ENCODE measurements around the gene PDE10A. TPM values are rescaled to one million over a fixed set of nuclear protein-coding genes. Genes with fewer than 3 reads are reported as not detected.

PDE10A gene
- total RNA-seq, 2 experiments from 2014 or later, result not detected

DNA sequence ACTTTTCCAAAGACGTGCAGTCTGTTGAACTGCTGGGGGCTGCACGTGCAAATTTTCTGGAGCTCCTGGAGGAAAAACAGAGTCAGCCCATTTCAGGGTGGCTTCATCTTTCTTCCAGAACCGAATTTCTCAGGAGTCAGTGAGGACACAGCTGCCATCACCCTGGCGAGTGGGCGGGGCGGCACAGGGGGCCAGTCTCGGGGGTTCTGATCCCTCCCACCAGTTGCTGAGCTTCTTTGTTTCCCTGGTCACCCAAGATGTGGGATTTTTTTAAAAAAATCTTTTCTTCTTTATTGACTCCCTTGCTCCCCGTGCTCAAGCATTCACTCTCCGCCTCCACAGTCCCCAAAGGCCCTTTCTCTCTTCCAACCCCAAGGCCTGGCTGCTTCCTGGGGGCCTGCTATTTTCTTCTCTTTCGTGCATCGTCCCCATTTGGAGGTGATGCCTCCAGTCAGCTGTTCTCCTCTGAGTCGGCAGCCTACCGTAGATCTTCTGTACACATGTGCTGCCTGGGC, 362.6 kb downstream of the PDE10A start:
- Mint-ChIP-seq H3K9me3 (ENCODE audit: low read depth) (peaks cover 13% of the 10 kb centered on the region), H3K27ac (no peak overlapping the region), H3K4me3 (no peak overlapping the region), H3K36me3 (no peaks in the 10 kb centered on the region), H3K4me1 (no peaks in the 10 kb centered on the region), H3K27me3 (no peaks in the 10 kb centered on the region)
- CTCF ChIA-PET, result no interaction called here
- DNase-seq (no peak), ATAC-seq (no peak)

GRCh38 chr6:165298875-165299274, 364.2 kb downstream of the PDE10A start:
- peaks cover 13% of the 10 kb centered on the region for H3K9me3 Mint-ChIP-seq (ENCODE audit: low read depth)
- H3K27ac Mint-ChIP-seq, result no peak overlapping the region
- no peaks in the 10 kb centered on the region for H3K4me1 Mint-ChIP-seq
- ATAC-seq, result no peak
- DNase-seq, result no peak
- H3K36me3 Mint-ChIP-seq, result no peaks in the 10 kb centered on the region
- no peak overlapping the region for H3K4me3 Mint-ChIP-seq
- H3K27me3 Mint-ChIP-seq, result no peaks in the 10 kb centered on the region
- CTCF ChIA-PET, result no interaction called here

DNA sequence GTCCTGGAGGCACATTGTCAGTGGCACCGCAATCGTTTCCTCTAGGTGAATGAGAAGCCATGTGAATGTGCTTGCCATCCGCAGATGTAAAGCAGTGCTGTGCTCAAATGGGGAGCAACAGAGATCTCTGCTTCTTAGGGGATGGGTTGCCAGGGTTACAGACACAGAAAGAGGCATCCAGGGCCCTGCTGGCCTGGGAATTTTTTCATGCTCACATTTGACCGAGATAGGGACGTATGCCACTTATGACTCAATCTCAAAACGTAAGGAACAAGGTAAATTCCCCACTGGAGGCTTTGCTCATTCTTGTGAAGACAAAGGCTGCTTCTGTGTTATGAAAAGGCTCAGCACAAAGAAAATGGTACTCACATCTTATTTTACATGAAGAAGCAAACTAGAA, 364.6 kb downstream of the PDE10A start:
- H3K9me3 Mint-ChIP-seq (ENCODE audit: low read depth), result peaks cover 13% of the 10 kb centered on the region
- H3K27me3 Mint-ChIP-seq, result no peaks in the 10 kb centered on the region
- ATAC-seq, result no peak
- H3K4me1 Mint-ChIP-seq, result no peaks in the 10 kb centered on the region
- no peak overlapping the region for H3K27ac Mint-ChIP-seq
- CTCF ChIA-PET, result no interaction called here
- DNase-seq, result no peak
- no peak overlapping the region for H3K4me3 Mint-ChIP-seq
- H3K36me3 Mint-ChIP-seq, result no peaks in the 10 kb centered on the region

- Mint-ChIP-seq H3K4me3 (no peak overlapping the region), H3K9me3 (ENCODE audit: low read depth) (peaks cover 11% of the 10 kb centered on the region), H3K4me1 (no peaks in the 10 kb centered on the region), H3K27me3 (no peaks in the 10 kb centered on the region), H3K27ac (no peak overlapping the region), H3K36me3 (no peaks in the 10 kb centered on the region)
- CTCF ChIA-PET, result no interaction called here
- DNase-seq, result no peak
- ATAC-seq, result no peak
Observed at GRCh38 chr6:165292657-165293056, 370.4 kb downstream of the PDE10A start.
